Stimulated activated effector memory CD8-positive, alpha-beta T cell treated with anti-CD3 and anti-CD28 coated beads, Interleukin-12 subunit alpha, Interleukin-12 subunit beta, amount 100 ng/mL, for 72 hours (primary cell): Measurements from ENCODE around the gene ESCO1.

Experiments used
- ATAC-seq: fragments of 150-1000 bp; cut with Tn5 transposase; 2 replicates; pipeline ENCODE4 v1.10.0; 2021
- DNase-seq, 2 donors: peaks; one replicate each; pipeline ENCODE4 v3.0.0; 2021 to 2022; ENCODE audit warnings: low spot score in 2 of 2
- H3K27ac Mint-ChIP-seq: one replicate; pipeline ENCODE4 v1.8.0; 2022; ENCODE audit warnings: mild to moderate bottlenecking, mixed read lengths
- H3K36me3 Mint-ChIP-seq: one replicate; pipeline ENCODE4 v1.8.0; 2022; ENCODE audit warnings: mild to moderate bottlenecking, mixed read lengths
- H3K4me1 Mint-ChIP-seq: one replicate; pipeline ENCODE4 v1.8.0; 2022; ENCODE audit warnings: mixed read lengths
- H3K4me3 Mint-ChIP-seq: one replicate; pipeline ENCODE4 v1.8.0; 2022; ENCODE audit warnings: mild to moderate bottlenecking, mixed read lengths
- H3K9me3 Mint-ChIP-seq: one replicate; pipeline ENCODE4 v1.8.0; 2022; ENCODE audit warnings: mixed read lengths

The ESCO1 gene

DNA sequence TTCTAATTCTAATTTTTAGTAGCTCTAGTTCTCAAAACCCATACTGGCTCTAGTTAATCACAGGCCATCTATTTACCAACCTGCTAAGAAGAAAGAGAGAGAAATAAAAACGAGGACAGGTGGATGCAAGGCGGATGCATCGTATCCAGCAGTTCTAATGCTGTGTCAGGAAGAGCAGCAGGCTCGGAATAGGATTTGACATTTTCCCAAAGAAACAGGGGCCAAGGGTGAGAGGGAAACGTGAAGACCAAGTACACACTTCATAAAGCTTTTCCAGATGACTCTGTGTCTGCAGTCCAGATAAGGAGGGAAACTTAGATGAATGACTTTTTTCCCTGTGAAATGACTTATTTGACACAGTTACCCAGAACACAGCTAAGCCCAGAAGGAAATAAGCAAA, 117.5 kb downstream of the ESCO1 start:
- Mint-ChIP-seq H3K36me3 (no peaks in the 10 kb centered on the region), H3K27ac (no peak overlapping the region), H3K9me3 (no peaks in the 10 kb centered on the region), H3K4me1 (no peaks in the 10 kb centered on the region), H3K4me3 (no peak overlapping the region)
- no peak for DNase-seq
- ATAC-seq: no peak

GRCh38 chr18:21481739-21482138, 118.8 kb downstream of the ESCO1 start:
- Mint-ChIP-seq H3K4me3 (no peak overlapping the region), H3K27ac (no peak overlapping the region), H3K36me3 (no peaks in the 10 kb centered on the region), H3K9me3 (no peaks in the 10 kb centered on the region), H3K4me1 (no peaks in the 10 kb centered on the region)
- DNase-seq (no peak), ATAC-seq (no peak)

GRCh38 chr18:21479721-21480120, 120.8 kb downstream of the ESCO1 start:
- no peak for ATAC-seq
- Mint-ChIP-seq H3K9me3 (no peaks in the 10 kb centered on the region), H3K36me3 (no peaks in the 10 kb centered on the region), H3K4me3 (no peak overlapping the region), H3K4me1 (no peaks in the 10 kb centered on the region), H3K27ac (no peak overlapping the region)
- DNase-seq: no peak
